A673 (cell line): ENCODE results near the gene CASP5. TPM values are rescaled to one million over a fixed set of nuclear protein-coding genes. Genes with fewer than 3 reads are reported as not detected.
A peak's percentile ranks its signal among the peaks of the same experiment; 100 is the strongest.
"Not testable (repeated sequence)": the region's sequence is repeated elsewhere in the genome, so short reads cannot be mapped to it uniquely, and the experiment has no call there.

Experiments used
- Bru-seq: library from RNA; stranded (reverse); fragments of 400-500 nt; gene quantifications from one replicate; lab custom pipeline; 2021; lab: Mats Ljungman, UMichigan
- BruChase-seq, 2 experiments: library from RNA; stranded (reverse); fragments of 400-500 nt; gene quantifications; one replicate each; lab custom pipeline; 2021; lab: Mats Ljungman, UMichigan
- BruUV-seq: library from RNA; stranded (reverse); fragments of 400-500 nt; replicated peaks from 2 replicates; lab custom pipeline; 2021; lab: Mats Ljungman, UMichigan
- CTCF ChIA-PET: fragments of 300-600 bp; sonication (Branson Sonifier 250); formaldehyde crosslinking; loops from one replicate; lab custom pipeline; 2022; ENCODE audit warnings: antibody characterized with exemption; lab: Charles Lee
- POLR2A ChIA-PET: fragments of 300-600 bp; sonication (Branson Sonifier 250); formaldehyde crosslinking; loops from one replicate; lab custom pipeline; 2022; ENCODE audit warnings: antibody characterized with exemption; ENCODE audit not compliant: low non-redundant PET; lab: Charles Lee
- DNase-seq: peaks from one replicate; pipeline ENCODE4 v3.0.0-alpha.2; 2015; ENCODE audit warnings: low spot score
- H3K27ac ChIP-seq: fragments of 200-600 bp; sonication (generic); 2 replicates; pipeline ENCODE4 v1.5.1; 2016; ENCODE audit warnings: mixed run types, low read depth, mild to moderate bottlenecking, mixed read lengths, antibody characterized with exemption, low read length; ENCODE audit not compliant: poor library complexity, severe bottlenecking
- H3K27me3 ChIP-seq: fragments of 200-600 bp; sonication (generic); replicated peaks from 2 replicates; pipeline ENCODE4 v1.6.1; 2017; ENCODE audit warnings: mixed run types, low read depth, mild to moderate bottlenecking, mixed read lengths, antibody characterized with exemption, low read length; ENCODE audit not compliant: insufficient read depth, poor library complexity
- H3K36me3 ChIP-seq: fragments of 200-600 bp; sonication (generic); 2 replicates; pipeline ENCODE4 v1.6.1; 2016; ENCODE audit warnings: mixed run types, mild to moderate bottlenecking, mixed read lengths, antibody characterized with exemption, low read length; ENCODE audit not compliant: insufficient read depth, poor library complexity, severe bottlenecking
- H3K4me1 ChIP-seq: fragments of 200-600 bp; sonication (generic); 2 replicates; pipeline ENCODE4 v1.6.1; 2017; ENCODE audit warnings: mixed run types, mild to moderate bottlenecking, mixed read lengths, antibody characterized with exemption, low read length; ENCODE audit not compliant: insufficient read depth, poor library complexity, severe bottlenecking
- H3K4me3 ChIP-seq: fragments of 200-600 bp; sonication (generic); 2 replicates; pipeline ENCODE4 v1.5.1; 2016; ENCODE audit warnings: low read depth, mixed run types, mild to moderate bottlenecking, mixed read lengths, low read length; ENCODE audit not compliant: poor library complexity, severe bottlenecking
- H3K9me3 ChIP-seq: fragments of 200-600 bp; sonication (generic); 2 replicates; pipeline ENCODE4 v1.6.1; 2016; ENCODE audit warnings: mixed run types, low read depth, mild to moderate bottlenecking, mixed read lengths, antibody characterized with exemption, low read length; ENCODE audit not compliant: poor library complexity, severe bottlenecking
- EZH2 ChIP-seq: fragments of 200-600 bp; sonication (generic); IDR thresholded peaks from 2 replicates; pipeline ENCODE4 v1.6.1; 2017; ENCODE audit warnings: borderline replicate concordance, low read depth, mild to moderate bottlenecking, mixed read lengths, antibody characterized with exemption, low read length; ENCODE audit not compliant: poor library complexity, severe bottlenecking
- intact Hi-C: fragments of 100-400 bp; cut with micrococcal nuclease; formaldehyde crosslinking; loops from one replicate; pipeline ENCODE4 v1.10.0; 2022; ENCODE audit not compliant: unreplicated experiment
- long read RNA-seq: library from polyadenylated mRNA; stranded (forward); transcript quantifications from one replicate; pipeline ENCODE4 v2.0.0, GENCODE V29; 2022
- total RNA-seq: library from RNA; stranded (reverse); gene quantifications from 2 replicates; pipeline ENCODE4 v1.2.3, GENCODE V29; 2021
- TF ChIP-seq, protein P1 (sequence below): fragments of 300-800, 200-600 bp; sonication (generic); conservative IDR thresholded peaks from 2 replicates; pipeline ENCODE4 v1.5.1; 2017; ENCODE audit warnings: low read depth, mild to moderate bottlenecking, antibody characterized with exemption, low read length, moderate library complexity, mixed read lengths

Gene CASP5
- not detected in 2 replicates for total RNA-seq
- percentile 19 among the genes with signal in this experiment for Bru-seq, nascent RNA
- percentile 11 among the genes with signal in this experiment for BruChase-seq, experiment 1, labeled RNA remaining after a 2-hour chase
- BruChase-seq, experiment 2, labeled RNA remaining after a 6-hour chase = percentile 13 among the genes with signal in this experiment
- long read RNA-seq = 0 reads

DNA sequence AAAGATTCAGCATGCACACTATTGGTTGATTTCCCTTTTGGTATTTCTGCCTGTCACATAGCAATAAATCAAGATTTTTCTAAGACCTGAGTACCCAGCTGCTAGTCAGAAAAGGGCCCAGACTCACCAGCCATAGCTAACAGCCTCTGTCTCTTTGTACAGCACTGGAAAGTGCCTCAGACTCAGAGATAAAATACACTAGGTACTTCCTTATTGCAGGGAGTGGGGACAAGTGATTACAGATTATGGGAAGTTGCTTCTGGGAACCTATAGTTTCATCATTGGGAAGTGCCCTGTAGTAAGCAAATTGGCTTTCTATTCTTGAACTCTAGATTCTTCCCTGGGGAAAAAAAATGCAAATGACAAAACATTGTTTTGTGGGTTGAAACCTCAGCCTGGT, at the start of gene CASP5:
Gene CASP5 (minus strand): TSS at position 166 of the 400 bp plus-strand sequence. CDS start 32 bp downstream, at position 134.
- Histone ChIP-seq H3K4me3 (no peak within 1 kb of the TSS), H3K27ac (no peak within 1 kb of the TSS), H3K36me3 (no peaks in the 10 kb centered on the region), H3K9me3 (no peaks in the 10 kb centered on the region), H3K4me1 (peaks cover 4% of the 10 kb centered on the region), H3K27me3 (no peaks in the 10 kb centered on the region)
- peak; percentile 25 for DNase-seq
- TF ChIP-seq, protein P1, sequence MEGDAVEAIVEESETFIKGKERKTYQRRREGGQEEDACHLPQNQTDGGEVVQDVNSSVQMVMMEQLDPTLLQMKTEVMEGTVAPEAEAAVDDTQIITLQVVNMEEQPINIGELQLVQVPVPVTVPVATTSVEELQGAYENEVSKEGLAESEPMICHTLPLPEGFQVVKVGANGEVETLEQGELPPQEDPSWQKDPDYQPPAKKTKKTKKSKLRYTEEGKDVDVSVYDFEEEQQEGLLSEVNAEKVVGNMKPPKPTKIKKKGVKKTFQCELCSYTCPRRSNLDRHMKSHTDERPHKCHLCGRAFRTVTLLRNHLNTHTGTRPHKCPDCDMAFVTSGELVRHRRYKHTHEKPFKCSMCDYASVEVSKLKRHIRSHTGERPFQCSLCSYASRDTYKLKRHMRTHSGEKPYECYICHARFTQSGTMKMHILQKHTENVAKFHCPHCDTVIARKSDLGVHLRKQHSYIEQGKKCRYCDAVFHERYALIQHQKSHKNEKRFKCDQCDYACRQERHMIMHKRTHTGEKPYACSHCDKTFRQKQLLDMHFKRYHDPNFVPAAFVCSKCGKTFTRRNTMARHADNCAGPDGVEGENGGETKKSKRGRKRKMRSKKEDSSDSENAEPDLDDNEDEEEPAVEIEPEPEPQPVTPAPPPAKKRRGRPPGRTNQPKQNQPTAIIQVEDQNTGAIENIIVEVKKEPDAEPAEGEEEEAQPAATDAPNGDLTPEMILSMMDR = no peak
- TF ChIP-seq EZH2 = no peak
- CTCF ChIA-PET = no interaction called here
- no TSS peak for BruUV-seq
- POLR2A ChIA-PET = no interaction called here
- intact Hi-C loops = no loop called here

DNA sequence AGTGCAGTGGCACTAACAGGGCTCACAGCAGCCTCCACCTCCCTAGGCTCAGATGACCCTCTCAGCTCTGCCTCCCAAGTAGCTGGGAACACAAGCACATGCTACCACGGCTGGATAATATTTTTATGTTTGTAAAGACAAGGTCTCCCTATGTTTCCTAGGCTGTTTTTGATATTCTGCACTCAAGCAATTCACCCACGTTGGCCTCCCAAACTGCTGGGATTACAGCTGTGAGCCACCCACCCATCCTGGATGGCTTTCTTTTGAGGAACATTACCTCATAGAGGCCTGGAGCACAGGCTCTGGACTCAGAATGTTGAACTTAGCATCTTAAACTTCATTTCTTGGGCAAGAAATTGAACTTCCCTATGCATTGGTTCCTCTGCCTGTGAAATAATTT, 49.1 kb upstream of the CASP5 start:
- H3K9me3 ChIP-seq, CTCF ChIA-PET, intact Hi-C loops, DNase-seq, POLR2A ChIA-PET, H3K27ac ChIP-seq, H3K4me3 ChIP-seq, H3K36me3 ChIP-seq, H3K27me3 ChIP-seq, H3K4me1 ChIP-seq, BruUV-seq: not testable (repeated sequence)

DNA sequence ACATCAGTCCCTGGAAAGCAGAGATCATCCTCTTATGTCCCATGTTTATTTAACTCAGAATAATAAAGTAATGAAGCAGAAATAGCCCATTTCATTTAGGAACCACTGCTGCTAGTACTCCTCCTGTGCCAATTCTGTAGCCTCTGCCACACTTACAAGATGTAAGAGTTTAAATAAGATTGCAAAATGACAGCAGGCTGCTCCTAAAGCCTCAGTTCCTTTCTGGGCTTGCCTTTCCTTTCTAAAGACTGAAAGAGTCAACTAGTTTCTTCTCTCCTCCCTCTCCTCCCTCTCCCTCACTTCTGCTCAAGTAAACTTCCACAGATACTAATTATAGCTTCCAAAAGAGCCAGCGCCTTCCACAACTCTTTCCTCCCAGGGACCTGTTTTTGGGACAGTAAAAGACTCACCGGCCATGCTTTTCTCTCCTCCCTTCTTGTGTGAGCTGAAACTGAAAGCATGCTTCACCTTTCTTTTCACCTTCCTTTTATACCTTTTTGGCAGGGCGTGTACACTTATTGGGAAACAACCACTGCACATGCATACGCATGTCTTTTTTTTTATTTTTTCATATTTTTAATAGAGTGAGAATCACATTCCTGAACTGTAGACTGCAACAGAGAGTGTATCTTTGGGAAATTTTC, 48.2 kb upstream of the CASP5 start:
- CTCF ChIA-PET = no interaction called here

More for the DNA sequence above, 48.2 kb upstream of the CASP5 start:
- no peak for DNase-seq
- TF ChIP-seq, protein P1 = no peak
- no peak for TF ChIP-seq EZH2
- no peaks in the 10 kb centered on the region for H3K36me3 ChIP-seq
- H3K27ac ChIP-seq = no peak overlapping the region
- POLR2A ChIA-PET = no interaction called here
- H3K4me3 ChIP-seq = no peak overlapping the region
- intact Hi-C loops = no loop called here
- no peaks in the 10 kb centered on the region for H3K9me3 ChIP-seq
- peaks cover 7% of the 10 kb centered on the region for H3K4me1 ChIP-seq
- no TSS peak for BruUV-seq
- H3K27me3 ChIP-seq = no peaks in the 10 kb centered on the region
